ES-I3 (cell line): ENCODE data around the gene ID2.

ENCODE experiments used
- H3K36me3 ChIP-seq: 2 replicates; pipeline ENCODE4 v1.6.1; 2013; ENCODE audit warnings: mild to moderate bottlenecking, low read length, control low read depth, moderate library complexity; ENCODE audit not compliant: insufficient read depth
- H3K4me1 ChIP-seq: 2 replicates; pipeline ENCODE4 v1.6.1; 2013; ENCODE audit warnings: mild to moderate bottlenecking, control low read depth, low read length; ENCODE audit not compliant: insufficient read depth
- H3K9ac ChIP-seq: 2 replicates; pipeline ENCODE4 v1.6.1; 2013; ENCODE audit warnings: low read depth, mild to moderate bottlenecking, low read length, moderate library complexity
- H3K9me3 ChIP-seq: 2 replicates; pipeline ENCODE4 v1.6.1; 2013; ENCODE audit warnings: mild to moderate bottlenecking, low read length, moderate library complexity; ENCODE audit not compliant: control insufficient read depth, insufficient read depth

The ID2 gene

GRCh38 chr2:8670580-8670979, 11.3 kb upstream of the ID2 start:
- no peaks in the 10 kb centered on the region for H3K36me3 ChIP-seq
- H3K4me1 ChIP-seq: no peaks in the 10 kb centered on the region
- H3K9ac ChIP-seq: no peak overlapping the region
- peaks cover 5% of the 10 kb centered on the region for H3K9me3 ChIP-seq

DNA sequence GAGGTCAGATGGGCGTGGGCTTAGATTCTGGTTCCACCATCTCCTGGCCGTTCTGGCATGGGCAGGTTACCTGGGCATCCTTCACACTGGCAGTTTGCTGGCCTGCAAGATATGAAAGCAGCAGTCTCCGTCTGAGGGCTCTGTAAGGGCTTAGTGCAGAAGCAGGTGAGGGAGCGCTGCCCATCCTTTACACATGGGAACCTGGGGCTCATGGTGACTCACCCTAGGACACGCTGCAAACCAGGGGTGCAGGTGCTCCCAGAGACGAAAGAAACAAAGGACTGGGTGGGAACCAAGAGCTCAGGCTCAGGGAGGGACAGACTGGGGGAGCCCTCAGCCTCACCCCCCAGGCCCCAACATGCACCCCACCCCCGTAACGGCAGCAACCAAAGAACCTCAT, 10.7 kb upstream of the ID2 start:
- no peaks in the 10 kb centered on the region for H3K36me3 ChIP-seq
- H3K9ac ChIP-seq: no peak overlapping the region
- peaks cover 5% of the 10 kb centered on the region for H3K9me3 ChIP-seq
- H3K4me1 ChIP-seq: no peaks in the 10 kb centered on the region

- Histone ChIP-seq H3K9me3 (peaks cover 5% of the 10 kb centered on the region), H3K4me1 (no peaks in the 10 kb centered on the region), H3K9ac (no peak overlapping the region), H3K36me3 (no peaks in the 10 kb centered on the region)
Observed at GRCh38 chr2:8671802-8672201, 10.1 kb upstream of the ID2 start.

- H3K36me3 ChIP-seq: no peaks in the 10 kb centered on the region
- peaks cover 5% of the 10 kb centered on the region for H3K9me3 ChIP-seq
- H3K4me1 ChIP-seq: 0 out of 2 replicates have a peak, but pooled peaks cover 3% of the 10 kb centered on the region
- no peak overlapping the region for H3K9ac ChIP-seq
Observed at GRCh38 chr2:8672940-8673339, 8.9 kb upstream of the ID2 start.

DNA sequence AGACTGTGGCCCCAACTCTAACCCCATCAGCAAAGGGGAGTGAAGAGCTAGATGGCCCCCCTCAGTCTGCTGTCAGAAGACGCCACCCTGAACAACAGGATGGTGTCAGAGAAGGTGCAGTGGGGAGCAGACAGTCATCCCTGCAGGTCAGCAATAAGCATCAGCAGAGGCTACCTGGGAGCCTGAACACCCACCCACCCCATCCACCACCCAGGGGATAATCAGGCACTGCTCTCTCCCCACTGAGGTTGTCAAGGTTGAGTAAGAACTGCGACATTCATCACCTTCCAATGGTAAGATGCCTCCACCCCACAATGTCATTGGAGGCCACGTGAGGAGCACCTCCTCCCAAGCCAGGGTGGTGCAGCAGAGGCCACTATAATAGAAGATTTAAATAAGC, 8.5 kb upstream of the ID2 start:
- no peak overlapping the region for H3K9ac ChIP-seq
- H3K4me1 ChIP-seq: 0 out of 2 replicates have a peak, but pooled peaks cover 3% of the 10 kb centered on the region
- H3K36me3 ChIP-seq: no peaks in the 10 kb centered on the region
- peaks cover 5% of the 10 kb centered on the region for H3K9me3 ChIP-seq

- peaks cover 5% of the 10 kb centered on the region for H3K9me3 ChIP-seq
- no peak overlapping the region for H3K9ac ChIP-seq
- no peaks in the 10 kb centered on the region for H3K36me3 ChIP-seq
- 0 out of 2 replicates have a peak, but pooled peaks cover 3% of the 10 kb centered on the region for H3K4me1 ChIP-seq
Observed at GRCh38 chr2:8674420-8675009, 7.3 kb upstream of the ID2 start.

GRCh38 chr2:8675543-8675942, 6.3 kb upstream of the ID2 start:
- Histone ChIP-seq H3K9me3 (peaks cover 5% of the 10 kb centered on the region), H3K36me3 (no peaks in the 10 kb centered on the region), H3K4me1 (0 out of 2 replicates have a peak, but pooled peaks cover 10% of the 10 kb centered on the region), H3K9ac (peak overlapping the region; percentile 66)

- Histone ChIP-seq H3K4me1 (0 out of 2 replicates have a peak, but pooled peaks cover 13% of the 10 kb centered on the region), H3K9ac (peak overlapping the region; percentile 66), H3K36me3 (no peaks in the 10 kb centered on the region), H3K9me3 (peaks cover 5% of the 10 kb centered on the region)
Observed at GRCh38 chr2:8676191-8676920, 5.5 kb upstream of the ID2 start.

DNA sequence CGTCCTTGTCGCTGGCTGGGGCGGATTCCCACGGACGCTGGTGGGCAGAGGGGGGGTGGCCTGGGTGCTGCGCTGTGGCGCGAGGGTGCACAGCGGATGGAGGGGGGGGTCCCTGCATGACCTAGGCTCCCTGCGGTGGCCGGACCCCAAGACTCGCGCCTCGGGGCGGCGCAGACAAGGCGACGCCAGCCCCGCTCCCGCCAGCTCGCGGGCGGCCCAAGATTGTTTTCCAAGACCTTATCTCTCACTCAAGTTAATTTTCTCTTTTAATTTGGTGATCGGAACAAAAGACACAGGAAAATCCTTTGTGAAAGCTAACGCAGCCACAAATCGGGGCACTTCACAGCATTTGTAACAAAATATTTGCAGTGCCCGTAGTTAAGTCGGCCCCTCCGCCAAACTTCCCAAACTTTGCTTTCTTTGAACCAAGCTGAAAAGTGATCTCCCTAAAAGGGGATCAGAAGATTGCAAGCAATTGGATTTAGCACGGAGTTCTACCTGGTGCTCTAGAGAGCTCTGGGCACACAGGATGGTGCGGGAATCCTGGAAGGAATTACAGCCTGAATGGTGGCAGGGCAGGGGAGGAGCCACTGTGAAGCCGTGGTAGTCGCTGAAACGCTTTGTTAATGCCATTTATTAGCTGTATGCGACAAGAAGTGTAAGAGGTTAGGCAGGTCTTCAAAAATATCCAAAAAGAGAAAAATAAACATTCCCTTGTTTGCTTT, 4.8 kb upstream of the ID2 start:
- Histone ChIP-seq H3K9ac (peak overlapping the region; percentile 66), H3K9me3 (peaks cover 5% of the 10 kb centered on the region), H3K4me1 (0 out of 2 replicates have a peak, but pooled peaks cover 13% of the 10 kb centered on the region), H3K36me3 (no peaks in the 10 kb centered on the region)

DNA sequence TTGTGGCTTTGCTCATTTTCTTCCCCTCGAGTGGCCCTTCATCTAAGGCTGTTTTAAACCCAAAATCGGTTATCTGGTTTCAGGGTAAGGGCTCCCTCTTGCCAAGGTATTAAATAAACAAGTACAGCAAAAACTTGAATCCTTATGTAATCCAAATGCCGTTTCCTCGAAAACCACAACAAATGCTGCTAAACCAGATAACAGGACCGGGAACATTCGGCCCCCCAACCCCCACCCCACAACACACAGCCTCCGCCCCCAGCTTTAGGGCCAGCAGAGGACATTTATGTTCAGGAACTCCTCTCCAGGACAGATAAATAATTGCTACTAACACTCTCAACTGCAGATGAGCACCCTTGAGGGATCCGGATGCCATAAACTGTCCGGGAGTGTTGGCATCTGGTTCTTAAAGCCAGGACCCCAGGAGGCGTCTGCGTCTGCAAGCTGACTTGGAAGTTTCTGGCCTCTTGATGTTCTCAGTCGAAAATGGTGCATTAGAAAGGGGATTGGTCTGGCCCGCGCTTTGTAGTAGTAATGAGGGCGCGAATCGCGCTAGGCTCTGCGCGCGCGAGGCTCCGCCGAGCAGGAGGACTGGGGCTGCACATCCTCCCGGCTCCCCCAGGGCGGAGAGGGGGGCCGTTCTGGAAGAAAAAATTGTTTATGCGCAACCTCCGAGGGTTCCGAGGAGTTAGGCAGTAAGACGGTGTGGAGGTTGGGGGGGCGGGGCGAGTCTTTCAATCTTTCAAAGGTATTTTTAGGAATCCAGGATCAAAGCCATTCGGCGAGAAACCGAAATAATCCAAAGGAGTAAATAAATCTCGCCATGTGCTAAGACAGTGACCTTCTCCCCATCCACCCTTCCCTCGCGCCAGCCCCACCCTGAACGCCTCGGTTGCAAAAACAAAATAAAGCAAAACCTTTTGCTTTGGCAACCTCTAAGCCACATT, 3.9 kb upstream of the ID2 start:
- Histone ChIP-seq H3K9me3 (peaks cover 5% of the 10 kb centered on the region), H3K9ac (peak overlapping the region; percentile 66), H3K36me3 (no peaks in the 10 kb centered on the region), H3K4me1 (0 out of 2 replicates have a peak, but pooled peaks cover 13% of the 10 kb centered on the region)

DNA sequence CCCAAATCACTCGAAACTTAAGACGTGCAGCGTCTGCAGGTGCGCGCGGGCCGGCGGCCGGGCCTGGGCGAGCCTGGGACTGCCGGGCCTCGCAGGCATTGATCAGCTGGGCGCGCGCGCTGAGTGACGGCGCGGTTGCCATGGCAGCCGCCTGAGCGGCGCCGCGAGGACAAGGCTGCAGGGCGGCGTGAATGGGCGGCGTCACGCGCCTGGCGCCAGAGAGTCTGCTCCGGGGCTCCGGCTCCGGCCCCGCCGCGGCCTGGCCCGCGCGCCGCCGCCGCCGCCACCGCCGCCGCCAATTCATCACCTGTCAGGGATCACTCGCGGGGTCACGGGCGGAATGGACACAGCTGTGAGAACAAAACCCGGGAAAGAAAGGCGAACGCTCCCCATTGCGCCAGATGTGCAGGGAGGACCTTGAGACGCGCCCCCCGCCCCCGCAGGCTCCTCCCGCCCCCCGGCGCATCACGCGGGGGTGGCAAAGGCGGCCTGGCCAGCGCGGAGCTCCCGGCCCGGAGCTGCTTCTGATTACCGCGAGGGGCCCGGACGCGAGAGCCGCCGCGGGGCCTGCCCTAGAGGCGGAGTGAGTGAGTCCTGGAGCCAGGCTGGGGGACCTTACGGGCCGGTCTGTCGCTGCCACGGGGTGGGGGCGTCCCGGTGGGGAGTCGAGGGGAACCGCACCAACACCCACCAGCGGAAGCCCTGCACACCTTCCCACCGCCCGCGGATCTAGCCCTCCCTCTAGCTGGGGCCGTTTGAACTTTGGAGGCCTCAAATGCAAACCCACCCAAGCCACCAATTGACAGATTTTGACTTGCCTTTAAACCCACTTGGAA, 2.9 kb upstream of the ID2 start:
- Histone ChIP-seq H3K36me3 (no peaks in the 10 kb centered on the region), H3K9me3 (peaks cover 5% of the 10 kb centered on the region), H3K4me1 (0 out of 2 replicates have a peak, but pooled peaks cover 13% of the 10 kb centered on the region), H3K9ac (peak overlapping the region; percentile 63)

DNA sequence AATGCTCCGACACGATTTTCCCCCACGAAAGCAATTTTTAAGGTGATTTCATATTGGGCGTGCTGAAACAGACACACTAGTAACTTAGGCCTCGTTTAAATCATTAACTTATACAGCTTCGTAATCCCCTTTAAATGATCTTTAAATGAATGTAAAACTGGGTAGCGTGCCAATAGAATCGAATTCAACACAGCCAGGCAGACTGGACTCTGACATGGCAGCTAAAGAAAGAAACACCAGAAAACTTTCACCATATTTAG, 2.4 kb upstream of the ID2 start:
- Histone ChIP-seq H3K9me3 (peaks cover under 1% of the 10 kb centered on the region), H3K4me1 (peaks cover 13% of the 10 kb centered on the region; the same call in 1 of the 2 replicates), H3K36me3 (no peaks in the 10 kb centered on the region), H3K9ac (peak overlapping the region; percentile 63; the same call in 1 of the 2 replicates)
